Measurements from ENCODE around the gene CAPN15.

DNA sequence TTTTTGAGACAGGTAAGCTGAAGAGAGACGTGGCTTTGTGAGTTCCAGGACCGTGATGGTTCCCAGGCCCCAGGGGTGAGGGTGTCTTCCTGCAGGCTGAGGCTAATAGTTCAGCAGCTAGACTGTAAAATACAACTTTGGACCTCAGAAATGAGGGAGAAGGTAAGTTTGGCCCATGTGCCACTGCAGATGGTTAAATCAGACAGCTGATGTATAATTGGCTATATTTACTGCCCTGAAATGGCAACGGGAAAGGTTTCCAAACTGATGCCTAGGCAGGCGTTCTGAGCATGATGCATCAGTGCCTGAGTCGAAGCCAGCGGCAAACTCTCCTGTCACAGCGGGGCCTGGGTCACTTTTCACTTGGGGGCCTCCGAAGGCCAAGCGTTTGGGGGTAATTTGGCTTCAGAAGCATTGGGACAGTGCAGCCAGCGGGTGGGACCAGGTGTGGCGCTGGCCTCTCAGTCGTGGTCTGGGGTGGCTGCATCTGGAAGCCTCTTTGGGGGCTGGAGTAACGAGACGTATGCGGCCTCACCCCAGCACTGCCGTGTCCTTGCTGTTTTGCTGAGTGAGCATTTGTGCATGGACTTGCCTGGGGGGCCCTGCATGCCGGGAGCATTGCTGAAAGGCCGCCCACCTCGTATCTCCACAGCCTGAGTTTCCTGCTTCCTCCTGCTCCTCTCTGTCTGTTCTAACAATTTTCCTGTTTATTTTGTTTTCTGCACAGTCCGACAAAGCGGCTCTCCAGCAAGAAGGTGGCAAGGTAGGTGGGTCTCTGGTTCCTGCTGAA lies 31.2 kb upstream of the CAPN15 start:
- TF ChIP-seq CTCF (IDR thresholded peaks at IDR 0.05) (no peak), POLR2A (IDR thresholded peaks at IDR 0.05) (no peak)

All from right lobe of liver (tissue), 4 donors.